Peyer's patch (tissue), 4 donors: ENCODE results near the gene HSPG2.

Experiments used
- POLR2A ChIP-seq, 2 donors: fragments of 450-650 bp; IDR thresholded peaks; one replicate each; pipeline ENCODE4 v1.5.1; 2017; ENCODE audit warnings: antibody characterized with exemption in 2 of 2, mild to moderate bottlenecking in 2 of 2, moderate library complexity in 2 of 2
- TF ChIP-seq, protein P1 (sequence below), 6 experiments: fragments of 450-650 bp in 4 of 6; fragments of 200-600 bp in 2 of 6; sonication (generic) in 1 of 6; IDR thresholded peaks; one replicate each; pipeline ENCODE4 v1.5.1; 2017 to 2019; ENCODE audit warnings: antibody characterized with exemption in 6 of 6, mild to moderate bottlenecking in 3 of 6, moderate library complexity in 1 of 6

DNA sequence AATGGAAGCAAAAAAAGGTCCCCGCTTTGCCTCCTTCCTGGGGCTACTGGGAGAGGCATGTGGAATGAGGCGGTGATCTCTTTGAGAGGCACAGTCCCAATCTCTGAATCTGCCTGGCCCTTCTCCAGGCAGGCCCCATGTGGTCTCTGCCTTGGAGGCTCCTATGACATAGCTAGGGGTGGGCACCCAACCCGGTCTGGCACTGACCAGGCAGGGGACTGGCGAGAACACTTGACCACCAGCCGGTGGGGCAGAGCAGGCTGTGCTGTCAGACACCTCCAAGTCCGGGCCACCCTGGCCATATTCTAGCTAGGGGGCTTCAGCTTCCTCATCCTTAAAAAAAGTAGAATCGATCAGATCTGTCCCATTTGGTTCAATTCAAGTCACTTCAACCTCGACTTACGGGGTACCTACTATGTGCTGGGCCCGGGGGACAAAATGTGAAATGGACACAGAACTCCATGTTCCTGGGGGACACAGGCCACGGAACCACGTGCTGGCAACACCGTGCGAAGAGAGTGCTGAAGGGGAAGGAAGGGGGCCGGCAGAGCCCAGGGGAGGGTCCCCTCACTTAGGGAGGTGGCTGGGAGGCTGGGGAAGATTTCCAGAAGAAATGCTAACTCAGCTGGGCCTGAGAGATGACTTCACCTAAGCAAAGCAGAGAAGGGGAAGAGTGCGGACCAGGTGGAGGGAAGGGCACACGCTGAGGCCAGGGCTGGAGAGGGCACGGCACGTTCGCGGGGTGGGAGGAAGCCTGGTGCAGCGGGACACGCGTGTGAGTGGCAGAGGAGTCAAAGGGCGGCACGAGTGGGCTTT is 33.3 kb downstream of the HSPG2 start:
- TF ChIP-seq POLR2A (IDR thresholded peaks at IDR 0.05), result no peak
- TF ChIP-seq, protein P1, sequence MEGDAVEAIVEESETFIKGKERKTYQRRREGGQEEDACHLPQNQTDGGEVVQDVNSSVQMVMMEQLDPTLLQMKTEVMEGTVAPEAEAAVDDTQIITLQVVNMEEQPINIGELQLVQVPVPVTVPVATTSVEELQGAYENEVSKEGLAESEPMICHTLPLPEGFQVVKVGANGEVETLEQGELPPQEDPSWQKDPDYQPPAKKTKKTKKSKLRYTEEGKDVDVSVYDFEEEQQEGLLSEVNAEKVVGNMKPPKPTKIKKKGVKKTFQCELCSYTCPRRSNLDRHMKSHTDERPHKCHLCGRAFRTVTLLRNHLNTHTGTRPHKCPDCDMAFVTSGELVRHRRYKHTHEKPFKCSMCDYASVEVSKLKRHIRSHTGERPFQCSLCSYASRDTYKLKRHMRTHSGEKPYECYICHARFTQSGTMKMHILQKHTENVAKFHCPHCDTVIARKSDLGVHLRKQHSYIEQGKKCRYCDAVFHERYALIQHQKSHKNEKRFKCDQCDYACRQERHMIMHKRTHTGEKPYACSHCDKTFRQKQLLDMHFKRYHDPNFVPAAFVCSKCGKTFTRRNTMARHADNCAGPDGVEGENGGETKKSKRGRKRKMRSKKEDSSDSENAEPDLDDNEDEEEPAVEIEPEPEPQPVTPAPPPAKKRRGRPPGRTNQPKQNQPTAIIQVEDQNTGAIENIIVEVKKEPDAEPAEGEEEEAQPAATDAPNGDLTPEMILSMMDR (IDR thresholded peaks at IDR 0.05), result no peak
